ENCODE results near the gene KTN1.

GRCh38 chr14:55577229-55577628 is 2.8 kb upstream of the KTN1 start:
- TF ChIP-seq CTCF (IDR thresholded peaks at IDR 0.05) (no peak), ZFX (IDR thresholded peaks at IDR 0.05; ENCODE audit: borderline replicate concordance) (no peak)

Measured in 22Rv1 (cell line).